ENCODE results near the gene GCM1. TPM values are rescaled to one million over a fixed set of nuclear protein-coding genes. Genes with fewer than 3 reads are reported as not detected.
"Not testable (repeated sequence)": the region's sequence is repeated elsewhere in the genome, so short reads cannot be mapped to it uniquely, and the experiment has no call there.

Gene GCM1, protein sequence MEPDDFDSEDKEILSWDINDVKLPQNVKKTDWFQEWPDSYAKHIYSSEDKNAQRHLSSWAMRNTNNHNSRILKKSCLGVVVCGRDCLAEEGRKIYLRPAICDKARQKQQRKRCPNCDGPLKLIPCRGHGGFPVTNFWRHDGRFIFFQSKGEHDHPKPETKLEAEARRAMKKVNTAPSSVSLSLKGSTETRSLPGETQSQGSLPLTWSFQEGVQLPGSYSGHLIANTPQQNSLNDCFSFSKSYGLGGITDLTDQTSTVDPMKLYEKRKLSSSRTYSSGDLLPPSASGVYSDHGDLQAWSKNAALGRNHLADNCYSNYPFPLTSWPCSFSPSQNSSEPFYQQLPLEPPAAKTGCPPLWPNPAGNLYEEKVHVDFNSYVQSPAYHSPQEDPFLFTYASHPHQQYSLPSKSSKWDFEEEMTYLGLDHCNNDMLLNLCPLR
- not detected for polyA plus RNA-seq (2012; ENCODE audit: insufficient read depth, insufficient read length)

GRCh38 chr6:53148684-53149083, at the start of gene GCM1:
GCM1 (minus strand) TSS chr6:53148841; CDS start chr6:53145632, 3,209 bp downstream.
- no peak for DNase-seq (ENCODE audit: low read depth, low spot score)

DNA sequence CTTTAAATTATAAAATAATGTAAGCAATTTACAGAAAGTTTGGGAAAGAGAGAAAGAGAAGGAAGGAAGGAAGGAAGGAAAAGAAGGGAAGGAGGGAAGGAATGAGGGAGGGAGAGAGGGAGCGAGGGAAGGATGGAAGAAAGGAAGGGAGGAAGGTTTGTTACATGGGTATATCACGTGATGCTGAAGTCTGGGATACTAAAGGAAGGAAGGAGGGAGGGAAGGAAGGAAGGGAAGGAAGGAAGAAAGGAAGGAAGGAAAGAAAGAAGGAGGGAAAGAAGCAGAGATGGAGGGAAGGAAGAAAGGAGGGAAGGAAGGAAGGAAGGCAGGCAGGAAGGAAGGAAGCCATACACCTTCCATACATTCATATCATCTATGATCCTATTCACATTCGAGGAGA, 48.9 kb upstream of the GCM1 start:
- no peak for DNase-seq (ENCODE audit: low read depth, low spot score)
- no peak overlapping the region for H3K4me3 ChIP-seq (ENCODE audit: low read length)

More at GRCh38 chr6:53148684-53149083, at the start of gene GCM1:
- no peak within 1 kb of the TSS for H3K4me3 ChIP-seq (ENCODE audit: low read length)

- no peak overlapping the region for H3K4me3 ChIP-seq (ENCODE audit: low read length)
- DNase-seq (ENCODE audit: low read depth, low spot score), result no peak
Observed at GRCh38 chr6:53195048-53195447, 46.4 kb upstream of the GCM1 start.

DNA sequence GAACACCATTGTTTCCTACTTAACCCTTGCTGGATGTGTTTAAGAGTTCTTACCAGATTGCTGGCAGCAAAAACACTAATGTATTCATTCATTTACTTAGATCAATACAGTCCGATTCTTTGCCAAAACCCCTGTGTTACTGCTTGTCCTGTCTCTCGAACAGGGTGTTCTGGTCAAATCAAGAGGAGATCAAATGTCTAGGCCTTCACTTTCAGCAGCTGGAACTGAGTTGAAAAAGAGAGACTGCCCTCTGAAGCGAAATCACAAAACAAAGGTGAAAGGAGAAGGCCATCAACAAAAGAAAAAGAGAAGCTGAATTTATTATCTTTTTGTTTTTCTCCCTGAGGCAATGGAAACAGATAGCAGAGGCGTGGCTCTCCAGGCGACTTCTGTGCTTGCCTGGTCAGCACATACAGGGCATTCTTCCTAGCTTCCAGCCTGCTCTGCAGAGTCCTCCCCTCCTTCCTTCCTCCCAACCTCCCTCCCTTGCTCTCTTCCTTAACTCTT, 44.1 kb upstream of the GCM1 start:
- no peak for DNase-seq (ENCODE audit: low read depth, low spot score)
- H3K4me3 ChIP-seq (ENCODE audit: low read length), result no peak overlapping the region

- H3K4me3 ChIP-seq (ENCODE audit: low read length), result no peak overlapping the region
- no peak for DNase-seq (ENCODE audit: low read depth, low spot score)
Observed at GRCh38 chr6:53189554-53189953, 40.9 kb upstream of the GCM1 start.

DNA sequence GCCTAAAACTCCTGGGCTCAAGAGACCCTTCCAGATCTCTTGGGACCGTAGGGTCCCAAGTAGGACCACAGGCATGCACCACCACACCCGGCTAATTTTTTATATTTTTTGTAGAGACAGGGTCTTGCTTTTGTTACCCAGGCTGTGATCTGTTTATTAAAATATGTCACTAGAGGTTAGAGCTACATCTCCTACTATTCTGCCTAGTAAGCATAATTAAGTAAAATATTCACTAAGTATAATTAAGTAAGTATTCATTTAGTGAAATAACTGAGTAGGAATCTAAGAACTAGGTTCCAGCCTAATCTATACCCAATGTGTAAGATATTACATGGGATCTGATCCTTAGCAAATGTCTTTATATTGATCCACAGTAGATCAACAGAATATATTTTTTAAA, 40.2 kb upstream of the GCM1 start:
- DNase-seq (ENCODE audit: low read depth, low spot score), result no peak
- H3K4me3 ChIP-seq (ENCODE audit: low read length), result no peak overlapping the region

GRCh38 chr6:53180678-53181077, 32.0 kb upstream of the GCM1 start:
- H3K4me3 ChIP-seq (ENCODE audit: low read length), result no peak overlapping the region
- DNase-seq (ENCODE audit: low read depth, low spot score), result no peak

- no peak overlapping the region for H3K4me3 ChIP-seq (ENCODE audit: low read length)
- peak; percentile 78 for DNase-seq (ENCODE audit: low read depth, low spot score)
Observed at GRCh38 chr6:53179961-53180651, 31.5 kb upstream of the GCM1 start.

GRCh38 chr6:53178837-53179432, 30.3 kb upstream of the GCM1 start:
- DNase-seq (ENCODE audit: low read depth, low spot score), result no peak

GRCh38 chr6:53175027-53175426, 26.4 kb upstream of the GCM1 start:
- H3K4me3 ChIP-seq (ENCODE audit: low read length), result no peak overlapping the region
- no peak for DNase-seq (ENCODE audit: low read depth, low spot score)

More at GRCh38 chr6:53178837-53179432, 30.3 kb upstream of the GCM1 start:
- H3K4me3 ChIP-seq (ENCODE audit: low read length), result no peak overlapping the region

DNA sequence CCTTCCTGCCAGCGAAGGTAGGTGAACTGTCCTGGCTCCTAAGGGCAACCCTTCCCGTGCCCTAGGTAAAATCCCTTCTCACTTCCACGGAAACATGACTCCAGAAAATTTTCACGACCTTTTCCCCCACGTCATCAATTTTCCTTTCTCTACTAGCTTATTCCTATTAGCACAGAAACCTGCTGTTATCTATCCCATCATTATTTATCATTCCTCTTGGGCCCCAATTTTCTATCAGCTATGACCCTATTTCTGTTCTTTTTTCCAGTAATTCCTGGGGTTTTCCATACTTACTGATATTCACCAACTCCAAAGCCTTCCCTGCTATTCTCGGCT, 23.8 kb upstream of the GCM1 start:
- no peak for DNase-seq (ENCODE audit: low read depth, low spot score)
- no peak overlapping the region for H3K4me3 ChIP-seq (ENCODE audit: low read length)

- DNase-seq (ENCODE audit: low read depth, low spot score), result peak; percentile 76
Observed at GRCh38 chr6:53171605-53172467, 23.2 kb upstream of the GCM1 start.

DNA sequence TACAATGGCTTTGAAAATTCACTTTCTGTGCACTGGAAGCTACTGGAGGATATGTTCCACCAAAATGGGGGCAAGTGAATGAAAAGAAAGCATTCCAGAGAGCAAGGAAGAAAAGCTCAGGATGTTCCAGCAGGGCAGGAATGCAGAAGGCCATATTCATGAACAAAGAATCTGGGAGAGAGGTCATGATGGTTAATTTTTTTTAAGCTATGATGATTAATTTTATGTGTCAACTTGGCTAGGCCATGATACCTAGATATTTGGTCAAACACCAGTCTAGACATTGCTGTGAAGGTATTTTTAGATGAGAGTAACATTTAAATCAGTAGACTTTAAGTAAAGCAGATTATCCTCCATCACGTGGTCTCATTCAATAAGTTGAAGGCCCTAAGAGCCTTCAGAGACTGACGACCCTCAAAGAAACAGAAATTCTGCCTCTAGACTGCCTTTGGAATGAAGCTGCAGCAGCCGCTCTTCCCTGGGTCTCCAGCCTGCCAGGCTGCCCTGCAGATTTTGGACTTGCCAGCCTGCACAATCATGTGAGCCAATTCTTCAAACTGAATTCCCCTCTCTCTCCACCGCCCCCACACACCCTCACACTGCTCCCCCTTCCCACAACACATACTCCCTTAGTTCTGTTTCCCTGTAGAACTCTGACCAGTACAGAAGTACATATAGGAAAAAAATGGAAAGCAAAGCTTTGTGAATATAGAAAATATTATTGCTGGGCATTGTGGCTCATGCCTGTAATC, 20.1 kb upstream of the GCM1 start:
- DNase-seq (ENCODE audit: low read depth, low spot score), result no peak
- H3K4me3 ChIP-seq (ENCODE audit: low read length), result no peak overlapping the region

More at GRCh38 chr6:53171605-53172467, 23.2 kb upstream of the GCM1 start:
- H3K4me3 ChIP-seq (ENCODE audit: low read length), result no peak overlapping the region

DNA sequence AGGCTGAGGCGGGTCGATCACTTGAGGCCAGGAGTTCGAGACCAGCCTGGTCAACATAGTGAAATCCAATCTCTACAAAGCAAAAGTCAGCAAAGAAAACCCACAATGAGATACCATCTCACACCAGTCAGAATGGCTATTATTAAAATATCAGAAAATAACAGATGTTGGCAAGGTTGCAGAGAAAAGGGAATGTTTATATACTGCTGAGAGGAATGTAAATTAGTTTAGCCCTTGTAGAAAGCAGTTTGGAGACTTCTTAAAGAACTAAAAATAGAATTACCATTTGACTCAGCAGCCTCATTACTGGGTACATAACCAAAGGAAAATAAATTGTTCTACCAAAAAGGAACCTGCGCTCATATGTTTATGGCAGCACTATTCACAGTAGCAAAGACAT, 16.7 kb upstream of the GCM1 start:
- DNase-seq (ENCODE audit: low read depth, low spot score), result no peak
- no peak overlapping the region for H3K4me3 ChIP-seq (ENCODE audit: low read length)

- H3K4me3 ChIP-seq (ENCODE audit: low read length), result no peak overlapping the region
- DNase-seq (ENCODE audit: low read depth, low spot score), result no peak
Observed at GRCh38 chr6:53162606-53163005, 14.0 kb upstream of the GCM1 start.

GRCh38 chr6:53161481-53162009, 12.9 kb upstream of the GCM1 start:
- H3K4me3 ChIP-seq (ENCODE audit: low read length), result no peak overlapping the region
- no peak for DNase-seq (ENCODE audit: low read depth, low spot score)

DNA sequence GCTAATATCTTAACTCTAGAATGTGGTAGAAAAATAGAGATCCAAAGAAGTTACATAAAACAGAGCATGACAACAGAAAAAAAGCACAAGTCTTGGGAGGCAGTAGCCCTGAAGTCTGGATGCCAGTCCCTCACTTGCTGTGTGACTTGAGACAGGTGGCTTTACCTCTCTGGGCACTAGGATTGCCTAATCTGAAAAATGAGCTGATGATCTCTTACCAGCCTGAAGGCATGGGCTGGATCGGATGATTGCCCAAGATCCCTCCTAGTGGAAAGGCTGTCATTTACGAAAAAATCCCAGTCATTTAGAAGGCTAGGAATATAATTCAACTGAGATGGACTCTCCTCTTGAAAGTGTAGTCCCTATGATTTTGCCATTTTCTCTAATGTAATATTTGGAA, 10.9 kb upstream of the GCM1 start:
- DNase-seq (ENCODE audit: low read depth, low spot score), result no peak
- no peak overlapping the region for H3K4me3 ChIP-seq (ENCODE audit: low read length)

GRCh38 chr6:53158076-53158475, 9.4 kb upstream of the GCM1 start:
- DNase-seq (ENCODE audit: low read depth, low spot score); H3K4me3 ChIP-seq (ENCODE audit: low read length): not testable (repeated sequence)

Measured in Jurkat, Clone E6-1 (cell line).